PC-9 (cell line): ENCODE data around the gene SNRNP48. TPM values are rescaled to one million over a fixed set of nuclear protein-coding genes. Genes with fewer than 3 reads are reported as not detected.

ENCODE experiments used
- BruUV-seq: library from RNA; stranded (reverse); fragments of 400-500 nt; replicated peaks from 2 replicates; lab custom pipeline; 2021; lab: Mats Ljungman, UMichigan
- CTCF ChIA-PET: fragments of 300-600 bp; sonication (Branson Sonifier 250); formaldehyde crosslinking; loops from one replicate; lab custom pipeline; 2022; ENCODE audit warnings: antibody characterized with exemption; lab: Charles Lee
- POLR2A ChIA-PET: fragments of 300-600 bp; sonication (Branson Sonifier 250); formaldehyde crosslinking; loops from one replicate; lab custom pipeline; 2022; ENCODE audit warnings: antibody characterized with exemption; ENCODE audit not compliant: unreplicated experiment; lab: Charles Lee
- DNase-seq, 2 experiments: peaks; one replicate each; pipeline versions ENCODE4 v3.0.0 to v3.0.0-alpha.2; 2015 to 2022; ENCODE audit warnings: mixed read lengths in 1 of 2
- H2AFZ ChIP-seq: fragments of 200-600 bp; sonication (generic); 2 replicates; pipeline ENCODE4 v1.8.1; 2017; ENCODE audit warnings: antibody characterized with exemption
- H3F3A ChIP-seq: fragments of 200-600 bp; sonication (generic); 2 replicates; pipeline ENCODE4 v1.8.1; 2017; ENCODE audit warnings: antibody characterized with exemption, mild to moderate bottlenecking, low read depth; ENCODE audit not compliant: insufficient read depth
- H3K27ac ChIP-seq: fragments of 200-600 bp; sonication (generic); 2 replicates; pipeline ENCODE4 v1.6.1; 2016; ENCODE audit warnings: mixed run types
- H3K27me3 ChIP-seq: fragments of 200-600 bp; sonication (generic); 2 replicates; pipeline ENCODE4 v1.6.1; 2016; ENCODE audit warnings: low read depth, mixed run types; ENCODE audit not compliant: insufficient read depth
- H3K36me3 ChIP-seq: fragments of 200-600 bp; sonication (generic); 2 replicates; pipeline ENCODE4 v1.6.1; 2016; ENCODE audit warnings: low read depth, mixed run types
- H3K4me1 ChIP-seq: fragments of 200-600 bp; sonication (generic); replicated peaks from 2 replicates; pipeline ENCODE4 v1.6.1; 2016; ENCODE audit warnings: mixed run types; ENCODE audit not compliant: insufficient read depth
- H3K4me2 ChIP-seq: fragments of 200-600 bp; sonication (generic); 2 replicates; pipeline ENCODE4 v1.6.1; 2017; ENCODE audit warnings: mixed run types
- H3K4me3 ChIP-seq: fragments of 200-600 bp; sonication (generic); 2 replicates; pipeline ENCODE4 v1.6.1; 2016; ENCODE audit warnings: mixed run types
- H3K79me2 ChIP-seq: fragments of 200-600 bp; sonication (generic); 2 replicates; pipeline ENCODE4 v1.6.1; 2017; ENCODE audit warnings: low read depth, mixed run types
- H3K9me2 ChIP-seq: fragments of 200-600 bp; sonication (generic); 2 replicates; pipeline ENCODE4 v1.8.1; 2017; ENCODE audit warnings: mild to moderate bottlenecking; ENCODE audit not compliant: insufficient read depth
- H3K9me3 ChIP-seq: fragments of 200-600 bp; sonication (generic); 2 replicates; pipeline ENCODE4 v1.8.1; 2016; ENCODE audit warnings: low read depth; ENCODE audit not compliant: insufficient read depth
- H4K20me1 ChIP-seq: fragments of 200-600 bp; sonication (generic); 2 replicates; pipeline ENCODE4 v1.8.1; 2017; ENCODE audit not compliant: insufficient read depth
- EZH2 ChIP-seq: fragments of 200-600 bp; sonication (generic); IDR thresholded peaks from 2 replicates; pipeline ENCODE4 v1.8.0; 2017; ENCODE audit warnings: antibody characterized with exemption, low read depth
- intact Hi-C: fragments of 100-400 bp; cut with micrococcal nuclease; formaldehyde crosslinking; loops from one replicate; pipeline ENCODE4 v1.10.0; 2022; ENCODE audit not compliant: unreplicated experiment
- total RNA-seq: library from RNA; stranded (reverse); gene quantifications from 2 replicates; pipeline ENCODE4 v1.2.3, GENCODE V29; 2021
- TF ChIP-seq, protein P1 (sequence below): fragments of 200-600 bp; sonication (generic); conservative IDR thresholded peaks from 2 replicates; pipeline ENCODE4 v1.6.1; 2017; ENCODE audit warnings: mixed run types, antibody characterized with exemption, mild to moderate bottlenecking, moderate library complexity

SNRNP48 gene
- total RNA-seq, 1 experiment from 2014 or later = 21.7 TPM

DNA sequence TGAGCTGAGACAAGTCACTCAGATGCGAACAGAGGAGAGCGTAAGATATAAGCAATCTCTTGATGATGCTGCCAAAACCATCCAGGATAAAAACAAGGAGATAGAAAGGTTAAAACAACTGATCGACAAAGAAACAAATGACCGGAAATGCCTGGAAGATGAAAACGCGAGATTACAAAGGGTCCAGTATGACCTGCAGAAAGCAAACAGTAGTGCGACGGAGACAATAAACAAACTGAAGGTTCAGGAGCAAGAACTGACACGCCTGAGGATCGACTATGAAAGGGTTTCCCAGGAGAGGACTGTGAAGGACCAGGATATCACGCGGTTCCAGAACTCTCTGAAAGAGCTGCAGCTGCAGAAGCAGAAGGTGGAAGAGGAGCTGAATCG lies 9.5 kb upstream of the SNRNP48 start:
- Histone ChIP-seq H3K4me1 (no peaks in the 10 kb centered on the region), H3K79me2 (no peaks in the 10 kb centered on the region), H3K9me2 (no peaks in the 10 kb centered on the region), H3K4me2 (no peak overlapping the region), H2AFZ (no peak overlapping the region), H3K4me3 (no peak overlapping the region), H3K27me3 (no peaks in the 10 kb centered on the region), H4K20me1 (no peaks in the 10 kb centered on the region), H3F3A (no peaks in the 10 kb centered on the region), H3K27ac (no peak overlapping the region), H3K36me3 (peaks cover 5% of the 10 kb centered on the region; the same call in 1 of the 2 replicates), H3K9me3 (no peaks in the 10 kb centered on the region)
- ChIA-PET CTCF (no interaction called here), POLR2A (no interaction called here)
- intact Hi-C loops = no loop called here
- TF ChIP-seq, protein P1, sequence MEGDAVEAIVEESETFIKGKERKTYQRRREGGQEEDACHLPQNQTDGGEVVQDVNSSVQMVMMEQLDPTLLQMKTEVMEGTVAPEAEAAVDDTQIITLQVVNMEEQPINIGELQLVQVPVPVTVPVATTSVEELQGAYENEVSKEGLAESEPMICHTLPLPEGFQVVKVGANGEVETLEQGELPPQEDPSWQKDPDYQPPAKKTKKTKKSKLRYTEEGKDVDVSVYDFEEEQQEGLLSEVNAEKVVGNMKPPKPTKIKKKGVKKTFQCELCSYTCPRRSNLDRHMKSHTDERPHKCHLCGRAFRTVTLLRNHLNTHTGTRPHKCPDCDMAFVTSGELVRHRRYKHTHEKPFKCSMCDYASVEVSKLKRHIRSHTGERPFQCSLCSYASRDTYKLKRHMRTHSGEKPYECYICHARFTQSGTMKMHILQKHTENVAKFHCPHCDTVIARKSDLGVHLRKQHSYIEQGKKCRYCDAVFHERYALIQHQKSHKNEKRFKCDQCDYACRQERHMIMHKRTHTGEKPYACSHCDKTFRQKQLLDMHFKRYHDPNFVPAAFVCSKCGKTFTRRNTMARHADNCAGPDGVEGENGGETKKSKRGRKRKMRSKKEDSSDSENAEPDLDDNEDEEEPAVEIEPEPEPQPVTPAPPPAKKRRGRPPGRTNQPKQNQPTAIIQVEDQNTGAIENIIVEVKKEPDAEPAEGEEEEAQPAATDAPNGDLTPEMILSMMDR = no peak
- no peak for TF ChIP-seq EZH2
- TSS peak; percentile 39 for BruUV-seq
- no peak for DNase-seq

DNA sequence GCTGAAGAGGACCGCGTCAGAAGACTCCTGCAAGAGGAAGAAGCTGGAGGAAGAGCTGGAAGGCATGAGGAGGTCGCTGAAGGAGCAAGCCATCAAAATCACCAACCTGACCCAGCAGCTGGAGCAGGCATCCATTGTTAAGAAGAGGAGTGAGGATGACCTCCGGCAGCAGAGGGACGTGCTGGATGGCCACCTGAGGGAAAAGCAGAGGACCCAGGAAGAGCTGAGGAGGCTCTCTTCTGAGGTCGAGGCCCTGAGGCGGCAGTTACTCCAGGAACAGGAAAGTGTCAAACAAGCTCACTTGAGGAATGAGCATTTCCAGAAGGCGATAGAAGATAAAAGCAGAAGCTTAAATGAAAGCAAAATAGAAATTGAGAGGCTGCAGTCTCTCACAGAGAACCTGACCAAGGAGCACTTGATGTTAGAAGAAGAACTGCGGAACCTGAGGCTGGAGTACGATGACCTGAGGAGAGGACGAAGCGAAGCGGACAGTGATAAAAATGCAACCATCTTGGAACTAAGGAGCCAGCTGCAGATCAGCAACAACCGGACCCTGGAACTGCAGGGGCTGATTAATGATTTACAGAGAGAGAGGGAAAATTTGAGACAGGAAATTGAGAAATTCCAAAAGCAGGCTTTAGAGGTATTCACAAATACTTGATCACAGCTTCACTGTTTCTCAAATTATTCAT lies 8.9 kb upstream of the SNRNP48 start:
- no peaks in the 10 kb centered on the region for H3K79me2 ChIP-seq
- no peaks in the 10 kb centered on the region for H3K9me2 ChIP-seq
- no peak for TF ChIP-seq EZH2
- TF ChIP-seq, protein P1 = no peak
- DNase-seq = no peak
- BruUV-seq = no TSS peak
- intact Hi-C loops = no loop called here
- H3K4me3 ChIP-seq = no peak overlapping the region
- H2AFZ ChIP-seq = no peak overlapping the region
- no peak overlapping the region for H3K27ac ChIP-seq
- POLR2A ChIA-PET = no interaction called here
- CTCF ChIA-PET = interaction anchor here (0.6 kb wide), 1 partner anchor 649 kb away, joined by 3 read pairs; no protein-coding TSS in a partner anchor
- H3K27me3 ChIP-seq = no peaks in the 10 kb centered on the region
- H3F3A ChIP-seq = no peaks in the 10 kb centered on the region
- no peaks in the 10 kb centered on the region for H4K20me1 ChIP-seq
- no peaks in the 10 kb centered on the region for H3K9me3 ChIP-seq
- peaks cover 5% of the 10 kb centered on the region; the same call in 1 of the 2 replicates for H3K36me3 ChIP-seq
- H3K4me2 ChIP-seq = no peak overlapping the region
- H3K4me1 ChIP-seq = no peaks in the 10 kb centered on the region

DNA sequence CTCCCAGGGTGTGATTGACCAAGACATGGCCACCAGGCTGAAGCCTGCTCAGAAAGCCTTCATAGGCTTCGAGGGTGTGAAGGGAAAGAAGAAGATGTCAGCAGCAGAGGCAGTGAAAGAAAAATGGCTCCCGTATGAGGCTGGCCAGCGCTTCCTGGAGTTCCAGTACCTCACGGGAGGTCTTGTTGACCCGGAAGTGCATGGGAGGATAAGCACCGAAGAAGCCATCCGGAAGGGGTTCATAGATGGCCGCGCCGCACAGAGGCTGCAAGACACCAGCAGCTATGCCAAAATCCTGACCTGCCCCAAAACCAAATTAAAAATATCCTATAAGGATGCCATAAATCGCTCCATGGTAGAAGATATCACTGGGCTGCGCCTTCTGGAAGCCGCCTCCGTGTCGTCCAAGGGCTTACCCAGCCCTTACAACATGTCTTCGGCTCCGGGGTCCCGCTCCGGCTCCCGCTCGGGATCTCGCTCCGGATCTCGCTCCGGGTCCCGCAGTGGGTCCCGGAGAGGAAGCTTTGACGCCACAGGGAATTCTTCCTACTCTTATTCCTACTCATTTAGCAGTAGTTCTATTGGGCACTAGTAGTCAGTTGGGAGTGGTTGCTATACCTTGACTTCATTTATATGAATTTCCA lies 4.6 kb upstream of the SNRNP48 start:
- H3K79me2 ChIP-seq = peaks cover 4% of the 10 kb centered on the region
- no peak for DNase-seq
- H3K4me3 ChIP-seq = no peak overlapping the region
- H3K9me3 ChIP-seq = no peaks in the 10 kb centered on the region
- no peaks in the 10 kb centered on the region for H3K9me2 ChIP-seq
- H2AFZ ChIP-seq = no peak overlapping the region
- no peak overlapping the region for H3K4me2 ChIP-seq
- H3K36me3 ChIP-seq = no peaks in the 10 kb centered on the region
- no peak for TF ChIP-seq EZH2
- TF ChIP-seq, protein P1 = no peak
- H3K4me1 ChIP-seq = peaks cover 6% of the 10 kb centered on the region; the same call in 1 of the 2 replicates
- no peak overlapping the region for H3K27ac ChIP-seq
- intact Hi-C loops = no loop called here
- no peaks in the 10 kb centered on the region for H4K20me1 ChIP-seq
- no peaks in the 10 kb centered on the region for H3K27me3 ChIP-seq
- no peaks in the 10 kb centered on the region; the same call in 1 of the 2 replicates for H3F3A ChIP-seq
- BruUV-seq = no TSS peak
- POLR2A ChIA-PET = no interaction called here
- CTCF ChIA-PET = no interaction called here
